ENCODE data around the gene NAPEPLD.
"Not testable (repeated sequence)": the region's sequence is repeated elsewhere in the genome, so short reads cannot be mapped to it uniquely, and the experiment has no call there.

Gene NAPEPLD

DNA sequence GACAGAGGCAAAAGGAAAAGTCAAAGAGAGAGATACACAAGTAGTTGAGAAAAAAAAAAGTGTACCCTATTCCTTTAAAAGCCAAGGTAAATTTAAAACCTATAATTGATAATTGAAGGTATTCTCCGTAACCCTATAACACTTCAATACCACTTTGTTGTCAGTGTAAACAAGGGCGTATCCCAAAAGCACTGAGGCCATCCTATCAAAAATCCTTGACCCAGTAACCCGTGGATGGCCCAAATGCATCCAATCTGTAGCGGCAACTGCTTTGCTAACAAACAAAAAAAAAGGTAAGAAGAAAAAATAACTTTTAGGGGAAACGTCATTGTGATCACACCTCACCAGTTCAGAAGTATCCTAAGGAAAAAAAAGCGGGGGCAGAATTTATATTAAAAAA lies 5.1 kb upstream of the NAPEPLD start:
- no peaks in the 10 kb centered on the region for H3K27me3 ChIP-seq (ENCODE audit: control insufficient read depth, insufficient read depth, low read length)
- no peak overlapping the region for H3K9ac ChIP-seq (ENCODE audit: low read length)
- H3K36me3 ChIP-seq (ENCODE audit: control insufficient read depth, insufficient read depth, low read length) = no peaks in the 10 kb centered on the region
- H3K4me1 ChIP-seq (ENCODE audit: control insufficient read depth, insufficient read depth, low read length) = peaks cover 3% of the 10 kb centered on the region
- H3K4me3 ChIP-seq (ENCODE audit: low read length) = no peak overlapping the region
- H3K27ac ChIP-seq (ENCODE audit: low read depth, low read length) = no peak overlapping the region

DNA sequence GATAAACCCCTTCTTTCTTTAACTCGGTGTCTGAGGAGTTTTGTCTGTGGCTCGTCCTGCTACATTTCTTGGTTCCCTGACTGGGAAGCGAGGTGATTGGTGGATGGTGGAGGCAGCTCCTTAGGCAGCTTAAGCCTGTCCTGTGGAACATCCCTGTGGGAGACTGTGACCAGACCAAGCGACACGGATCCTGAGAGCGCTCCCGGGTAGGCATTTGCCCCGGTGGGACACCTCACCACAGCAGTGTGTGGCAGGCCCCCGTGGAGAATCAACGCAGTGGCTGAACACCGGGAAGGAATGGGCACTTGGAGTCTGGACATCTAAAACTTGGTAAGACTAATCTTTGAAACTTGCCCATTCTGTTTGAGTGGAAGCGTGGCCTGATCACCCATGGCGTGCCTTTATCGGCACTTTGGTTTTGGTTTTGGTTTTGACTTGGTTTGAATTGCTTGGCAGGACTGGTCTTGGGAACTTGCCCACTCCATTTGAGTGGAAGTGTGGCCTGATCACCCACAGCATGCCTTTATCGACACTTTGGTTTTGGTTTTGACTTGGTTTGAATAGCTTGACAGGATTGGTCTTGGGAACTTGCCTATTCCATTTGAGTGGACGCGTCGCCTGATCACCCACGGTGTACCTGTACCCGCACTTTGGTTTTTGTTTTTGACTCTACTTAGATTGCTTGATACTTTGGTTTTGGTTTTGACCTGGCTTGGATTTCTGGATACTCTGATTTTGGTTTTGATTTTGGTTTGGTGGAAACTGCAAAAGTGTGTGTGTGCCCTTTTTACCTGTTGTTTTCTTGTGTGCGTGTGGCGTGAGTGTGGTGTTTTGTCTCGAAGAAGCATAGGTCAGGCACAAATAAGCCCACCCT lies 4.1 kb upstream of the NAPEPLD start:
- not testable (repeated sequence) for H3K4me1 ChIP-seq (ENCODE audit: control insufficient read depth, insufficient read depth, low read length); H3K27ac ChIP-seq (ENCODE audit: low read depth, low read length); H3K9ac ChIP-seq (ENCODE audit: low read length)

GRCh38 chr7:103151993-103152676 lies 3.2 kb upstream of the NAPEPLD start:
- not testable (repeated sequence) for H3K27me3 ChIP-seq (ENCODE audit: control insufficient read depth, insufficient read depth, low read length); H3K9ac ChIP-seq (ENCODE audit: low read length); H3K36me3 ChIP-seq (ENCODE audit: control insufficient read depth, insufficient read depth, low read length); H3K27ac ChIP-seq (ENCODE audit: low read depth, low read length); H3K4me3 ChIP-seq (ENCODE audit: low read length); H3K4me1 ChIP-seq (ENCODE audit: control insufficient read depth, insufficient read depth, low read length)

More for the DNA sequence above, 4.1 kb upstream of the NAPEPLD start:
- not testable (repeated sequence) for H3K36me3 ChIP-seq (ENCODE audit: control insufficient read depth, insufficient read depth, low read length); H3K4me3 ChIP-seq (ENCODE audit: low read length); H3K27me3 ChIP-seq (ENCODE audit: control insufficient read depth, insufficient read depth, low read length)

- H3K27ac ChIP-seq (ENCODE audit: low read depth, low read length) = no peak overlapping the region
- peaks cover 6% of the 10 kb centered on the region for H3K4me1 ChIP-seq (ENCODE audit: control insufficient read depth, insufficient read depth, low read length)
- no peak overlapping the region for H3K9ac ChIP-seq (ENCODE audit: low read length)
- no peaks in the 10 kb centered on the region for H3K27me3 ChIP-seq (ENCODE audit: control insufficient read depth, insufficient read depth, low read length)
- no peak overlapping the region for H3K4me3 ChIP-seq (ENCODE audit: low read length)
- no peaks in the 10 kb centered on the region for H3K36me3 ChIP-seq (ENCODE audit: control insufficient read depth, insufficient read depth, low read length)
Measured at GRCh38 chr7:103150192-103150591, 1.3 kb upstream of the NAPEPLD start.

DNA sequence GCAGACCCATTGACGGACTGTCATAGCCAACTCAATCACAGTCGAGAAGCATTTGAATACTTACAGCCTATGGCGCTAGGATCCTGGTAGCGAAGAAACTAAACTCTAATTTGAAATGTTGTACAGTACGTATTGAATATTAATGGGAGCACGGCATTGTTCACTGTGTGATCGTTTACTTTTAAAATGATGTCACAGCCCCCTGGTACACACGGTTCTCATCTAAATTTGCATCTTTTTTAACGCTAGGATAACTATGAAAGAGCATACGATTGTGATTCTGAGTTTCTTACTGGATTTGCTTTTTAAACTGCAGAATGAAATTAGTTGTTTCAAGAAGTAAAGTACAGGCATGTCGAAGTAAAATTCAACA lies 895 bp upstream of the NAPEPLD start:
- H3K36me3 ChIP-seq (ENCODE audit: control insufficient read depth, insufficient read depth, low read length) = no peaks in the 10 kb centered on the region
- peaks cover 6% of the 10 kb centered on the region for H3K4me1 ChIP-seq (ENCODE audit: control insufficient read depth, insufficient read depth, low read length)
- H3K27ac ChIP-seq (ENCODE audit: low read depth, low read length) = peak overlapping the region; percentile 98
- no peak overlapping the region for H3K9ac ChIP-seq (ENCODE audit: low read length)
- peak overlapping the region; percentile 94 for H3K4me3 ChIP-seq (ENCODE audit: low read length)
- H3K27me3 ChIP-seq (ENCODE audit: control insufficient read depth, insufficient read depth, low read length) = no peaks in the 10 kb centered on the region

DNA sequence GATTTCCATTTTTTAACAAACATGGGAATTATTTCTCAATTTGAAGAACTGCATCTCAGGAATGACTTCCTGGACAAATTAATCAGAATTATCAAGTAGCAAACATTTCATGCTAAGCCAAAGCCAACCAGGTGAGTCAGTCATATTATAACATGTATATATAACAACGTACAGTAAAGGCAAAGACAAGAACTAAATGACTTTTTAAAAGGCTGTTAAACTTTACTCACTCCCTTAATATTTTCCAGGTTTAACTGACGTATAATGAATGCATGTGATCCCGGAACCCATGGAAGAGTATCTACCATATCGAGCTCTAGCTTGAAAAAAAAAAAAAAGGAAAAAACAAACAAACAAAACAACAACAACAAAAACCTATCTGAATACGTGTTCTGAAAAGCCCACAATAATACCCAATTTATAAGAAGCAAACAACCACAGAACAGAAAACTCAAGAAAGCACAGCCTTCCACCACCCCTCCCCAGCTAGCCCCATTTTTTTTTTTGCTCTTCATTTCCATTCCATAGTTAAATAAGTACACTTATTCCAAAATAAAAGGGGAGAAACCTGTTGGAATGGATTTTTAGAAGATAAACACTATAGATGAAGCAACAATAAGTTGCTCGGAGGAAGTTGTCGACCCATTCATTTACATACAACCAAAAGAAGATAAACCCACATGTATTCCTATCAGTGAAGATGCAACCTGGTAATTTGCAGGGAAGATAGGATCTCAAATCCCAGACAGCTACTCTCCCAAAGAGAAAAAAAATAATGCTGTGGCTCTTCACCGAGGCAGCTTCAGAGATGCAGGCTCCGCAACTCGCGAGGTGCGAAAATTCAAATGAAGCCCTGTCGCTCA lies 537 bp downstream of the NAPEPLD start:
- Histone ChIP-seq H3K27ac (ENCODE audit: low read depth, low read length) (peak overlapping the region; percentile 98), H3K27me3 (ENCODE audit: control insufficient read depth, insufficient read depth, low read length) (no peaks in the 10 kb centered on the region), H3K4me3 (ENCODE audit: low read length) (peak overlapping the region; percentile 94), H3K9ac (ENCODE audit: low read length) (peak overlapping the region; percentile 92), H3K36me3 (ENCODE audit: control insufficient read depth, insufficient read depth, low read length) (no peaks in the 10 kb centered on the region), H3K4me1 (ENCODE audit: control insufficient read depth, insufficient read depth, low read length) (peaks cover 6% of the 10 kb centered on the region)

- not testable (repeated sequence) for H3K4me1 ChIP-seq (ENCODE audit: control insufficient read depth, insufficient read depth, low read length); H3K36me3 ChIP-seq (ENCODE audit: control insufficient read depth, insufficient read depth, low read length); H3K27me3 ChIP-seq (ENCODE audit: control insufficient read depth, insufficient read depth, low read length); H3K27ac ChIP-seq (ENCODE audit: low read depth, low read length); H3K9ac ChIP-seq (ENCODE audit: low read length); H3K4me3 ChIP-seq (ENCODE audit: low read length)
Measured at GRCh38 chr7:103144754-103145153, 4.1 kb downstream of the NAPEPLD start.

GRCh38 chr7:103143868-103144267 lies 5.0 kb downstream of the NAPEPLD start:
- Histone ChIP-seq H3K27ac (ENCODE audit: low read depth, low read length) (no peak overlapping the region), H3K4me1 (ENCODE audit: control insufficient read depth, insufficient read depth, low read length) (peaks cover 3% of the 10 kb centered on the region), H3K4me3 (ENCODE audit: low read length) (no peak overlapping the region)

GRCh38 chr7:103142494-103142893 lies 6.4 kb downstream of the NAPEPLD start:
- no peaks in the 10 kb centered on the region for H3K27me3 ChIP-seq (ENCODE audit: control insufficient read depth, insufficient read depth, low read length)
- H3K36me3 ChIP-seq (ENCODE audit: control insufficient read depth, insufficient read depth, low read length) = no peaks in the 10 kb centered on the region
- H3K27ac ChIP-seq (ENCODE audit: low read depth, low read length) = no peak overlapping the region

More at GRCh38 chr7:103143868-103144267, 5.0 kb downstream of the NAPEPLD start:
- no peaks in the 10 kb centered on the region for H3K27me3 ChIP-seq (ENCODE audit: control insufficient read depth, insufficient read depth, low read length)
- H3K9ac ChIP-seq (ENCODE audit: low read length) = no peak overlapping the region
- no peaks in the 10 kb centered on the region for H3K36me3 ChIP-seq (ENCODE audit: control insufficient read depth, insufficient read depth, low read length)

GRCh38 chr7:103141753-103142404 lies 7.0 kb downstream of the NAPEPLD start:
- H3K36me3 ChIP-seq (ENCODE audit: control insufficient read depth, insufficient read depth, low read length) = no peaks in the 10 kb centered on the region
- H3K4me1 ChIP-seq (ENCODE audit: control insufficient read depth, insufficient read depth, low read length) = no peaks in the 10 kb centered on the region
- no peaks in the 10 kb centered on the region for H3K27me3 ChIP-seq (ENCODE audit: control insufficient read depth, insufficient read depth, low read length)
- no peak overlapping the region for H3K27ac ChIP-seq (ENCODE audit: low read depth, low read length)
- H3K4me3 ChIP-seq (ENCODE audit: low read length) = no peak overlapping the region
- H3K9ac ChIP-seq (ENCODE audit: low read length) = no peak overlapping the region

More at GRCh38 chr7:103142494-103142893, 6.4 kb downstream of the NAPEPLD start:
- no peaks in the 10 kb centered on the region for H3K4me1 ChIP-seq (ENCODE audit: control insufficient read depth, insufficient read depth, low read length)
- no peak overlapping the region for H3K9ac ChIP-seq (ENCODE audit: low read length)
- no peak overlapping the region for H3K4me3 ChIP-seq (ENCODE audit: low read length)

DNA sequence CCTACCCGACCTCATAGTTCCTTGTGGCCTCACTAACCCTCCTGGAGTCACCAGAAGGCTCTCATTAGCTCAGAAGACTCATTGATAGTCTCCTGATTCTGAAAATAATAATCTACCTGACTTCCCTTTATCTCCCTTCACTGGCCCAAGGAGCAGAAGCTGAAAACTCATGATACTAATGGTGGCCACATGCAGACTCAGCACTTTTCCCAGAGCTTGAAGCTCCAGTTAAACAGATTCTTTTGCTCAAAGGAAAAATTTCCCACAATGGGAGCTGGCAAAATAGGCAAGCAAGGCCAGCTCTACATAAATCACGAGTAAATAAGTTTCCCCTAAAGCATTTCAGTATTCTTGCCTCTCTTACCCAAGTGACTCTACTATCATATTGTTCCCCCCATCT lies 8.2 kb downstream of the NAPEPLD start:
- H3K27ac ChIP-seq (ENCODE audit: low read depth, low read length) = no peak overlapping the region

DNA sequence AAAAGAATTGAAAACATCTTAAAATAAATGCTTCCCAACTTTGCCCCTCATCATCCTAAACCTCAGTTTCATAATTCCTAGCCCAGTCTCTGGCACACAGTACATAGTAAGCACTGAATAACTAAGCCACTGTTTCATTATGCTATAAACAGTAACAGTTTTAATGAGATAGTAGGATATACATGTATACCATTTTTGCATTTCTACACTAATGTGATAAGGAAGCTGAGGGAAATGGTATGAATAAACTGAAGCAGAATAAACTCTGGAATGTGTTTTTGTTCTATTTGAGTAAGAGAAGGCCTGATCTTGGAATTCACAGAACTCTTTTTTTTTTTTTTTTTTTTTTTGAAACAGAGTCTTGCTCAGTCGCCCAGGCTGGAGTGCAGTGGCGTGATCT lies 8.8 kb downstream of the NAPEPLD start:
- no peaks in the 10 kb centered on the region for H3K36me3 ChIP-seq (ENCODE audit: control insufficient read depth, insufficient read depth, low read length)
- H3K4me3 ChIP-seq (ENCODE audit: low read length) = no peak overlapping the region
- H3K27me3 ChIP-seq (ENCODE audit: control insufficient read depth, insufficient read depth, low read length) = no peaks in the 10 kb centered on the region
- no peak overlapping the region for H3K9ac ChIP-seq (ENCODE audit: low read length)
- no peaks in the 10 kb centered on the region for H3K4me1 ChIP-seq (ENCODE audit: control insufficient read depth, insufficient read depth, low read length)
- no peak overlapping the region for H3K27ac ChIP-seq (ENCODE audit: low read depth, low read length)

More for the DNA sequence above, 8.2 kb downstream of the NAPEPLD start:
- no peak overlapping the region for H3K4me3 ChIP-seq (ENCODE audit: low read length)
- H3K27me3 ChIP-seq (ENCODE audit: control insufficient read depth, insufficient read depth, low read length) = no peaks in the 10 kb centered on the region
- H3K36me3 ChIP-seq (ENCODE audit: control insufficient read depth, insufficient read depth, low read length) = no peaks in the 10 kb centered on the region
- H3K4me1 ChIP-seq (ENCODE audit: control insufficient read depth, insufficient read depth, low read length) = no peaks in the 10 kb centered on the region
- H3K9ac ChIP-seq (ENCODE audit: low read length) = no peak overlapping the region

Data from rectal smooth muscle tissue (tissue), 1 donor.